HL-60/S4 (cell line): Measurements from ENCODE around the gene ISM1.

Experiments
- in situ Hi-C: fragments of 300-500 bp; cut with MboI; formaldehyde crosslinking; loops from 2 replicates; pipeline ENCODE4 v1.14.3; 2022; ENCODE audit warnings: low sequenced_read_pairs

Gene ISM1

GRCh38 chr20:13340088-13340487 is 119.0 kb downstream of the ISM1 start:
- in situ Hi-C loops: no loop called here

GRCh38 chr20:13341737-13342393 is 120.8 kb downstream of the ISM1 start:
- in situ Hi-C loops: no loop called here

GRCh38 chr20:13342469-13343242 is 121.6 kb downstream of the ISM1 start:
- in situ Hi-C loops: no loop called here

DNA sequence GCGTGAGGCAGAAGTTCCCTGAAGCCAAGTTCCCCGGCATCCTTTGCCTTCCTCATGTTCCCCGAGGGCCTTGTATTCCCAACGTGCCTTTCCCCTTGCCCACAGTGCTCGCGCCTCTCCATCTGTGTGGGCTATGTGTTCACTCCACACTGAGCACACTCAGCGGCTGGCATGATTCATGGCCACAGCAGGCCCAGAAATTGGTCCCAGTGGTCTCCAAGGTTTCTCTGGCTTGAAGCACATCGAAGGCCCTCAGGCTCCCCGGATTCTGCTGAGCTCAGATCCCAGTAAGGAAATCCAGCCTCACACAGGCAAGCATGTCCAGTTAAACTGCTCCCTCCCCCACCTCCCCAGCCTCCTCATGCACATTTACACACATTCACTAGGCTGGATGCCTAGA is 123.6 kb downstream of the ISM1 start:
- in situ Hi-C loops: no loop called here

- in situ Hi-C loops: no loop called here
These were observed 127.5 kb downstream of the ISM1 start for GRCh38 chr20:13348311-13349234.

- in situ Hi-C loops: no loop called here
These were observed 128.1 kb downstream of the ISM1 start for GRCh38 chr20:13349235-13349604.
